ENCODE measurements around the gene PCBD1.
"Not testable (repeated sequence)": the region's sequence is repeated elsewhere in the genome, so short reads cannot be mapped to it uniquely, and the experiment has no call there.

PCBD1 gene

DNA sequence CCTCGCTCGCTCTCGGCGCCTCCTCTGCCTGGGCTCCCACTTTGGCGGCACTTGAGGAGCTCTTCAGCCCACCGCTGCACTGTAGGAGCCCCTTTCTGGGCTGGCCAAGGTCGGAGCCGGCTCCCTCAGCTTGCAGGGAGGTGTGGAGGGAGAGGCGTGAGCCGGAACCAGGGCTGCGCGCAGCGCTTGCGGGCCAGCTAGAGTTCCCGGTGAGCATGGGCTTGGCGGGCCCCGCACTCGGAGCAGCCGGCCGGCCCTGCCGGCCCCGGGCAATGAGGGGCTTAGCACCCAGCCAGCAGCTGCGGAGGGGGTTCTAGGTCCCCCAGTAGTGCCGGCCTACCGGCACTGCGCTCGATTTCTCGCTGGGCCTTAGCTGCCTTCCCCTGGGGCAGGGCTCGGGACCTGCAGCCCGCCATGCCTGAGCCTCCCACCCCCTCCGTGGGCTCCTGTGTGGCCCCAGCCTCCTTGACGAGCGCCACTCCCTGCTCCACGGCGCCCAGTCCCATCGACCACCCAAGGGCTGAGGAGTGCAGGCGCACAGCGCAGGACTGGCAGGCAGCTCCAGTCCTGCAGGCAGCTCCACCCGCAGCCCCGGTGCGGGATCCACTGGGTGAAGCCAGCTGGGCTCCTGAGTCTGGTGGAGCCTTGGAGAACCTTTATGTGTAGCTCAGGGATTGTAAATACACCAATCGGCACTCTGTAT is 26.7 kb downstream of the PCBD1 start:
- not testable (repeated sequence) for DNase-seq

DNA sequence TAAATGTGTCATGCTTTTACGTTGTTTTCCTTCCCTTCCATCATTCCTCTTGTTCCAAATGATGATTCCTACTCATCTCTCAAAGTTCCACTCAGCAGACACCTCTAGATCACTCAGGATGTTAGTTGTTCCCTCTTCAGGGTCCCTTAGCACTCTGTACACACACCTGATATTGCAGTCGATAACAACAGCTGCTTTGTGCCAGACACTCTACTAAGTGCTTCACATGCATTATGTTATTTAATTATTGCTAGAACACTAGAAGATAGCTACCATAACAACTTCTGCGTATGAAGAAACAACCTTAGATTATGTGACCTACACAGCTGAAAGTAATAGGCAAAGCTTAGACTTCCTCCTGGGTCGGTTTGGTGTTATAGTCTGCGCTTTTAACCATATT is 29.6 kb downstream of the PCBD1 start:
- DNase-seq: no peak

DNA sequence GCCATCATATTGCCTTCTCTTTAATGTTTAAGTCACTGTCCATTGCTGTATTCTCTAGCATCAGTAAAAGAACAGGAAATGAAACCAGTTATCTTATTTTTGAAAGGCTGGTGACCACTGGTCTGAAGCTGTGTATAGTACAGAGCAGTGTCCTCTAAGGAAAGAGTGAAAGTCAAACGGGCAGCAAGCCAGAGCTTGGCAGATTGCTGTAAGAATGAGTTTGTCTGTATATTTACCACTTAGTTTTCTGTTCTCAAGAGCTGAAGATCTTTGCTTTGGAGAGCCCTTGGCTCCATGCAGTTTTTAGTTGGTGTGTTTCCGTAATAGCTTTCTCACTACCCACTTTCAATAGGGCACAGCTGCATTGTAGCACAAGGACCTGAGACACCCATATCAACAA is 31.9 kb downstream of the PCBD1 start:
- DNase-seq: no peak

DNA sequence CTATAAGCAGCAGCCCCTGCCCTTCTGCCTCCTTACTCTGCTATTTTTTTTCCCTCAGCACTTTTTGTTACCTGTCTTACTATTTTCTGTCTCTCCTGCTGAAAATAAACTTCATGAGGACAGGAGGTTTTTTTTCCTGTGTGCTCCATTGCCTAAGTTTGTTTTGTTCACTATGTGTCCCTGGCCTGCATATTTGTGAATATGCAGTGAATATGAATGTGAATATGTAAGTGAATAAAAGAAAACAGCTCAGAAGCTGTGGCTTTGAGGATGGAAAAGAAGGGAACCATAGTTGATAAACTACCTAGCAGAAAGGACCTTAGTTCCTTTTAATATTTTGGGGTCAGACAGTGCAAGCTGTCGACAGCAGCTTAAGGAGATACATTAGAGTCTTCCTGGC is 34.9 kb downstream of the PCBD1 start:
- no peak for DNase-seq

DNA sequence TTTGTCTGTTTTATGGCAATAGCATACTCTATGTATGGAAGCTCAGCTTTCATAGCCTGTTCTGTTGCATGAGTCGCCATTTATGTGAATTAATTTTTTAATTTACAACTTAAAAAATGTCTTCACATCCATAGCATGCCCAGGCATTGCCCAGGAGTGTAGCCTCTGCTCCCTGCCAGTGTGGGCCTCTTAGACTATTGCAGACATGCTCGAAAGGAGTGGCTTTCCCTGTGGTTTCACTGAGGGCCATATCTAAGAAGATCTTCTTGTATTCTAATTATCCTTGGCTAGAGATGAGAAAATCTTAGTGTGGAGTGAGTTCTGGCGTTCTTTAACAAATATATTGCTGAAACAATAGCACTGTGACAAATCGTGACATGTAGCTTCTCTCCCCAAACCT is 35.3 kb downstream of the PCBD1 start:
- no peak for DNase-seq

DNA sequence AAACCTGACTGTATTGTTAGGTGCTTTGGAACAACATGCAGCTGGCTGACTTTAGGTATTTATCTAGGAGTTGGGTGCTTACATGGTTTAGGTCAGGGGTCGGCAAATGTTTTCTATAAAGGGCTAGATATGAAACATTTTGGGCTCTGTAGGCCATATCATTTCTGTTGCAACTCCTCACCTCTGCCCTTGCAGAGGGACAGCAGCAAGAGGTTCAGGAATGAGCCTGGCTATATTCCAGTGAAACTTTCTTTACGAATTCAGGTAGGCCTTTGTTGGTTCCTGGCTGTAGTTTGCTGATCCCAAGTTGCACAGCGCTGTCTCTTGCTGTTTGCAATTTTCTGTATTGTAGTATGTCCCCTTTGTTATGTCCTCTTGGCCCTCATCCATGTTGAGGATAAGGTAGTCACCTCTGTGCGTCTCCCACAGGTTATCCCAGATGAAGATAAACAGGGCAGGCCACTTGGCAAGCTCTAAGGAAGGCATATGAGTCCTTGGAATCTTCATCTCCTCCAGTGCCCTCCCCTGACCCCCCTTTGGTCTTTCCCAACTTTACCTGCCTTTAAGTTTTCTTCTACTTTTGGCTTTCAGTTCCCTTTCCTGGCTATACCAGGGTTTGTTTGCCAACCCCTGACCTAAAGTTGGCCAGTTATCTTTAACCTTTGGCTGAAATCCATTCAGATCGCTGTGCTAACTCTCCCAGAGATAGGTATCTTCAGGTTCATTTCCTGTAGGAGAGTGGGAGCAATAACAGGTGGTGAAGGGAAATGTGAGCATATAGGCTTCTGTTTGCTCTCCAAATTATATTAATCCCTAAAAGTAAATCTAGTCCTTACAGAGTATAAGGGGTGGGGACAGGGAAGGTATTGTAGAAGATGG is 36.5 kb downstream of the PCBD1 start:
- no peak for DNase-seq

DNA sequence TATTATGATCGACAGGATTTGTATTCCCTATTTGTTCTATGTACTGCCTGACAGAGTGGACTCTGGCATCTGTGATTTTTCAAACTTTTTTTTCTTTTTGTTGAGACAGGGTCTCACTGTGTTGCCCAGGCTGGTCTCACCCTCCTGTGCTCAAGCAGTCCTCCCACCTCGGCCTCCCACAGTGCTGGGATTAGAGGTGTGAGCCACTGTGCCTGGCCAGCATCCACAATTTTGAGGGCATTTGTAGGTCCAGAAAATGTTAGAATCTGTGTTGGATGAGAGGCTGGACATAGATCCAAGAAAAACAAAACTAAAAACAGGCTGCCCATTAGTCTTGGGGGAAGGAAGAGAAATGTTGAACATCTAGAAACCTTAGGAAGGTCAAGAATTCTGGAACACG is 38.3 kb downstream of the PCBD1 start:
- DNase-seq: no peak

DNA sequence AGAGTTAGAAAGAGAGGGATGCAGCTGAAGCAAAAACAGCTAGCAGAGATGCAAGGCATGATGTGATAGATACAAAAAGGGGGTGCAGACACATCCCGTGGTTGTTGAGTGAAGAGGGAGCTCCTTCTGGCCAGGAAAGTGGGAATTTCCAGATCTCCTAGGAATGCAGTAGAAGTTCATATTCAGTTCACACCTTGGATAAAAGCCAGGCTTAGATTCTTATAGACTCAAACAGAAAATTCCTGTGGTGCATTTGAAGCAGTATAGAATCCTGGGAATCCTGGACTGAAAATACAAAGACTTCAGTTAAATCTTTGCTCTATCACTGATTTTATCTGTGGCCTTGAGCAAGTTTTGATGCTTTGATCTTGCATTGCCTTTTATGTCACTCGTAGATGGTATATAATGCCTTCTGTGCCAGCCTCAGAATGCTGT is 38.8 kb downstream of the PCBD1 start:
- no peak for DNase-seq

DNA sequence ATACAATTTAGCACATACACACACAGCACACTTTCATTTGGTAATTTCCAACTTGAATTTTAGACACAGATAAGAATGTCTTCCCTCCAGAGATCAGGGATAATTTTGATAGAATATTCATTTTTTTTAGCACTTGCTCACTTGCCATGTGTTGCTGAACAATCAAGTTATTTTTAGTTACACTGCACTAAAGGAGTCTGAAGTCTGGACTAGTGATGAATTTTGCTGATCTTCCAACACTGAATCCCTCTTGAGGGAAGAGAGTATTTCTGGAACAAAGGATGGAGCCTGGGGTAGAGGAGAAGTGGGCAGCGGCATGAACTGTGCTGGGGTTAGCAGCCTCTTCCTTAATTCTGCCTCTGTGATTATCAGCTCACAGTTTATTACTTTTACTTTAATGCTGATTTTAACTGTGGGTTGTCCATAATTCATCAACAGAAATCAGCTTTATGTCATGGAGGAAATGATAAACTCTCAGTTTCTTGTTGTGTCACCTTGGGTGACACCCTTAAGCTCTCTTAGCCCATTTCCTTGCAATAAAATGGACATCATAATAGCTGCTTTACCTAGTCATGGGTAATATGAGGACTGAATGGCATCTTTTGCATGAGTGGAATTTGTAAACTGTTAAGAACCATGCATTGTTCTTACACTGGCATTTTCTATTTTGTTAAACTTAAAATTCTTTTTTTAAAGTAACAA is 40.6 kb downstream of the PCBD1 start:
- no peak for DNase-seq

DNA sequence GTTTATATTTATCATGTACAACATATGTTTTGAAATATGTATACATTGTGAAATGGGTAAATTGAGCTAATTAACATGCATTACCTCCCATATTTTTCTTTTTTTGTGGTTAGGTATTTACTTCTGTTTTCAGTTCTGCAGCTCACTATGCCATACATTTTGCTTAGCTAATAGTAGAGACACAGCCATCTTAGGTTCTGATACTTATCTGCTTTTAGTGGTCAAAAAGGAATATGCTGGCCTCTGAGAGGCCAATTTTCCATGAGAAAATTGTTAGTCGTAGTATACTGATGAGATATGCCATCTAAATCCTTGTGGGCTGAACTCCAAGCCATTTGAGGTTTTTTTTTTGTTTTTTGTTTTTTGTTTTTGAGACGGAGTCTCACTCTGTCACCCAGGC is 41.6 kb downstream of the PCBD1 start:
- no peak for DNase-seq

DNA sequence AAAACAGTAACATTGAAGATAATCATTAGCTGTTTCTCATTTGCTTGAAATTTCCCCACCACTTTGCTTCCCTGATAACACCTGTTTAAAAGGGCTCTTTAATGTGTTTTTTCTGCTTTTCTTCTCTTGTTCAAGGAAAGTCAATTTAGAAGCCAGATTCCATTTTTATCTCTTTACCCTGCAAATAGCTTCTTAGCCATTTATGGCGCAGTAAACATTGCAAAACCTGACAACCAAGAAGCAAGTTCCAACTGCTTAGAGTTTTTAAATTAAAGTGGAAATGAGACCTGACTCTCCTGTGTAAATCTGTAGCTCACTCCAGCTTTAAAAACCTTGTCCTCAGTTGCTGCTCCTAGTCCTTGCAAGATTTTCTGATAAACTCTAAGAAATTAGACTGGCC is 42.5 kb downstream of the PCBD1 start:
- DNase-seq: no peak

DNA sequence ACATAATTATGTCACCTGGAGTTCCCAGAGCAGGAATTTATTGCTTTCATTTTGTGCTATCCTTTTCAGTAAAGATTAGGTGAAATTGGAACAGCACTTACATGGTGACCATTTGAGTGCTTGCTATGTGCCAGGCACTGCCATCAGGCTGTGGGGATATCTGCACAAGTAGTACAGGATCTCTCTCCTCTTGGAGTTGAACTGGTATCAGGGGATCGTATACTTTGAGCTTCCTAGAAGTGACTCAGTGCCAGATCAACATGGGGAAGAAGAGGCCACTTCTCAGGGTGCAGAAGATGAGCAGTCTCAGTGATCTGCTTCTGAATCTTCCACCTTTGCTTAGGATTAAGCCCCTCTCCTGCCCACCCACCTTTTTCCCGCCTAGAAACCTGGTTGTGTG is 43.1 kb downstream of the PCBD1 start:
- DNase-seq: no peak

DNA sequence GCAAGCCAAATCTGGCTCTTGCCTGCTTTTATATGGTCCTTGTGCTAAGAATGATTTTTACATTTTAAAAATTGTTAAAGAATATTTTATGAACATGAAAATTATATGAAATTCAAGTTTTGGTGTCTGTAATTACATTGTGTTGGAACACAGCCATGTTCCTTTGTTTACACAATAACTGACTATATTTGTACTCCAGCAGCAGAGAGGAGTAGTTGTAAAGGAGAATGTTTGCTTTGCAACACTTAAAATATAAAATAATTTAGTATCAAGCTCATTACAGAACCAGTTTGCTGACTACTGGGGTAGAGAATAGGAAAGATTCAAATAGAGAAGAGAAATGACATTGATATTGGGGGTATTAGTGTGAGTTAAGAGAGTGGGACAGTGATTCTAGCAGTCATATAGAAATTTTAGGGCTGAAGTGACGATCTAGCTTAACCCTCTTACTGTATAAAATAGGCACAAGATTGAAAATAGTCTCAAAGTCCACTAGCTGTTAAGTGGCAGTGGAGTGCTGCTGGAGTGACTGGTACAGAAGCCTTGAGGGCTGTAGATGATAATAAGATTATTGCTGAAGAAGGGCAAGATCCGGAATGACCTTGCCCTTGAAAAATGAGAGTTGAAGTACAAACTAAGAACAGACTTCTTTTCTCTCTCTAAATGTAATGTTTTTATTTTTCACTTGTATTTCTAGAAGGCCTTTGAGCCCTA is 44.4 kb downstream of the PCBD1 start:
- DNase-seq: no peak

DNA sequence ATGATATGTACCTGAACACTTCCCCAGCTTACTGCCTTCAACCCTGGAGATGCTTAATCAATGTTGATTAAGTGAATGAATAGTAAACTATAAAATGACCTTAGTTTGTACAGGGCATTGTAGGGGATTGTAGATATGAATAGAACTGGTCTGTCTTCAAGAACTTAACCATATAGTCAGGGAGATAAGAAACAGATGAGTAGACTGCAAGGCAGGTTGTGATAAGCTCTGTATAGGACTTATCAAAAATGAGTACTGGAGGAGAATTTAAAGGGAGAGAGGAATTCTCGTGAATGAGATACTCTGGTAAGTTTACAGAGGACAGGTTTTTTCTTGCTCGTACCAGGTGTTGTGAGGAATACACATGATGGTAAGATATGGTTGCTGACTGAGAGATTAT is 45.0 kb downstream of the PCBD1 start:
- no peak for DNase-seq

DNA sequence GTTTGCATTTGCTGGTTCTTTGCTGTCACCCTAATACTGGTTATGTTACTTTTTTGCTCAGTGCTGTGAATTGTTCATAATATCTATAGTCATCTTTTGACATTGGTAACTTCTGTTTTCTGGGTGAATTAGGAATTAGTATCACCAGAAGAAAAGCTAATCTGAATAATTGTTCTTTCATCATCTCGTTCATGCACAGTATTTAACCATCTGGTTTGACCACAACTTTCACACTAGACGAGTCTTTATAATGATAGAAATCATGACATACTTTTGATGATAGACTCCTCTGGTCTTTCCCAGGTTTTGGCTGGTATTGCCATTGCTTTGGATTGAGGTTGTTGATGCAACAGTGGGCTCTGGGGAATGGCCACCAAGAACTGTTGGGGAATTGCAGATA is 47.5 kb downstream of the PCBD1 start:
- DNase-seq: no peak

DNA sequence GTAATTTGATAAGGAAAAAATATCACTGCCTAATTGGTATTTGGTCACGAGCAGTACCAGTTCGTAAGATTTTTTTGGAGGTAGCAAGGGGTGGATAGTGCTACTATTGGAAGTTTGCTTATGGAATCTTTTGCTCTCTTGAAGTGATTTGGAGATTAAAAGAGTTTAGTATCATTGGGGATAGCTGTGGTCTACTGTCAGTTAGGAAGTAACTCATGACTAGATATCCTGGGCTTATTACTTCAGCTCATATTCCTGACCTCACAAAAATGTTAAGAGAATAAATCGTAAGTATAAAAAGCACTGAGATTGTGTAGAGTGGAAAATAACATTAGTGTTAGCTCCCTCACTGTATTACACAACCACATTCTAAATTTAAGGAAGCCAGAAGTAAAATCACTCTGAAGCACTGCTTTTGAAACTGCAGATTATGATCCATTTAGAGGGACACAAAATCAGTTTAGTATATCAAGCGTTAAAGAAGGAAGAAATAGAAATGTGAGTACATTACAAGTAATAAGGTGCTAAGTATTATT is 50.0 kb downstream of the PCBD1 start:
- DNase-seq: no peak

DNA sequence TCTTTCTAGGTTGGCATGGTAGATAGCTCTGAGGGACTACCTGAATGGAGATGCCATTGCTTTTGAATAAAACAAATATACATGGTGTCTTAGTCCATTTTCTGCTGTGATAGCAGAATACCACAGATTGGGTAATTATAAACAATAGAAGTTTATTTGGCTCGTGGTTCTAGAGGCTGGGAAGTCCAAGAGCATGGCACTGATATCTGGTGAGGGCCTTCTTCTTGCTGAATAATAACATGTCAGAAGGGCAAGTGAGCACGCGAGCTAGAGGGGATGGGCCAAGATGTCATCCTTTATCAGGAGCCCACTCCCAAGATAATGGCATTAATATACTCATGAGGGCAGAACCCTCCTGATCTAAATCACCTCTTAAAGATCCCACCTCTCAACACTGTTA is 50.7 kb downstream of the PCBD1 start:
- DNase-seq: no peak

DNA sequence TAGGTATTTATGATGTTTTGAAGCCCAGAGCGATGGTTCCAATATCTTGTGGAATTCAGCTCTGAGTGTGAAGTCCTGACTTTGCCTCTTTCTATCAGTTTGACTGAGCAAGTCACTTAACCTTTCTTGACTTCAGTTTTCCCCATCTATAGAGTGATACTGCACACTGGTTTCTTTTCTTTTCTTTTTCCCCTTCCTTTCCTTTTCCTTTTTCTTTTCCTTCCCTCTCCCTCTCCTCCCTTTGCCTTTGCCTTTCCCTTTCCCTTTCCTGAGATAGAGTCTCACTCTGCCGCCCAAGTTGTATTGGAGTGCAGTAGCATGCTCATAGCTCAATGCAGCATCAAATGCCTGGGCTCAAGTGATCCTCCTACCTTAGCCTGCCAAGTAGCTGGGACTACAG is 52.0 kb downstream of the PCBD1 start:
- no peak for DNase-seq

DNA sequence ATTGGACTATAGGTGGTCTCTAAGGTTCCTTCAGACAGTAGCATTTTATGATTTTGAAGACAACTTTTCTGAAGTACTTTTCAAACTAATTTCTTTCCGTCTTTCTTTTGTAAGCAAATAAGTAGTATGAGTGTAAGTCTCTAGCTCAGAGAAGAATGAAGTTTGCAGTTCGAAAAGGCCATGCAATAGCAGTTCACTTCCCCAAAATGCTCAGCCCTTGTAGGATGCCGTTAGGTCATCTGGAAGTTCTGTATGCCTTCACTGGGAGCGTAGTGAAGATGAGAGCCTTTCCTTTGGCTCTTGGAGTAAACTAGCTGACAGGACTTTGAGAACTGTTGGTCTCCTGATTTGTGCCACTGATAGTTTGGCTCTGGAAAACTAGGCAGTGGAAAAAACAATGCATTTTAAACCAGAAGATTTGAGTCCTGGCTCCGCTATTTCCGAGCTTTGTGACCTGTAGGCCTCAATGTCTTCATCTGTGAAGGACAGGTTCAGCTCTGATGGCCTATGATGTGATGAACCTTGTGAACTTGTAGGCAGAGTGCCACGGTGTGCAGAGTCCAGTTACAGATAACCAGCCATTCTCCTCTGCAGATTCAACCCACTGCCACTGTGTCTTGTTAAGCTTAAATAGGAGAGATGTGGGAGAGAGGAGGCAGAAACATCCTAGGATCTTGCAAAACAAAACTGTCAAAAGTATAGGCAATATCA is 53.8 kb downstream of the PCBD1 start:
- no peak for DNase-seq

DNA sequence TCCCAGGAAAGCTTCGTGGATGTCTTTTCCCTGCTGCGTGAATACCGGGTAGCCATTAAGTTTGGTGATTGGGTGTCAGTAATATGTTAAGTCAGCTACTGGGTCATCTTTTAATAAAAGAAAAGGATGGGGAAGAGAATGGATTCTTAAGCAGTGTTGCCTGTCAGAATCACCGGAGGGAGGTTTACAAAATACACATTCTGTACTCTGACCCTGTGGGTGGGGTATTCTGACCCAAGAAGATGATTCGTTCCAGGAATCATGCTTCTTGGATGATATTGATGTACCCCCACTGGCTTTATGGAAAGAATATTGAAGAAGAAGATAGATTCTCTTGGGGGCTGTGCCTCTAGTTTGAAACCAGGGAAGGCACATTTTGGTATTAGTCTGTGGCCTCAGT is 54.3 kb downstream of the PCBD1 start:
- DNase-seq: no peak

DNA sequence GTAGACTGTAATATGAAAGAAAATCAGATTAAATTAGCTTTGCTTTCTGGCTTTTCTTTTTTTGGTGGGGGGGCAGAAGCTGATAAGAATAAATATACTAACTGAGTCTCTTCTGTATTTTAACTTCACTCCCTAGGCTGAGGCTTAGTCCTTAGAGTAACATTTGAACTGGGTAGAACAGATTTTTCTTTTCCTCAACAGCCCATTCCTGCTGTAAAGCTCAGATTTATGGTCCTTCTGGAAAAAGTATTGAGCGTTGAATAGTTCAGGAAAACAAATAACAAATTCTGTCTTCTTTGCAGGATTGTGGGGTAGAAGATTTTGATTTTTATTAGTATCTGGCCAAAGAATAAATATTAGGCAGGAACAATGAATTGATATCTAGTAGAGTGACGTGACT is 54.8 kb downstream of the PCBD1 start:
- DNase-seq: no peak
